HepG2 (cell line): ENCODE data around the gene SLC13A1. TPM values are rescaled to one million over a fixed set of nuclear protein-coding genes. Genes with fewer than 3 reads are reported as not detected.

ENCODE experiments used
- ARID3A ChIP-seq: IDR thresholded peaks from 2 replicates; pipeline ENCODE4 v1.6.1; 2012; ENCODE audit warnings: low read depth, low read length, improper control_type of control experiment
- ARID5B ChIP-seq: IDR thresholded peaks from 2 replicates; pipeline ENCODE4 v1.4.0; 2020; ENCODE audit warnings: mild to moderate bottlenecking, missing genetic modification reagents
- KDM2A ChIP-seq: sonication (generic); formaldehyde crosslinking; IDR thresholded peaks from 2 replicates; pipeline ENCODE4 v1.4.0; 2020; ENCODE audit warnings: low read depth, missing genetic modification reagents, borderline replicate concordance
- KLF16 ChIP-seq, 2 experiments: sonication (generic) in 1 of 2; formaldehyde crosslinking in 1 of 2; IDR thresholded peaks; 2 replicates each; pipeline versions ENCODE4 v1.6.1 to v1.8.0; 2016 to 2023; ENCODE audit warnings: missing genetic modification reagents in 2 of 2, missing compliant biosample characterization in 1 of 2
- NAIF1 ChIP-seq: sonication (generic); formaldehyde crosslinking; IDR thresholded peaks from 2 replicates; pipeline ENCODE4 v1.5.0; 2020; ENCODE audit warnings: mild to moderate bottlenecking, missing genetic modification reagents, borderline replicate concordance
- ZNF142 ChIP-seq: sonication (generic); formaldehyde crosslinking; IDR thresholded peaks from 2 replicates; pipeline ENCODE4 v1.4.0; 2020; ENCODE audit warnings: missing genetic modification reagents
- ZNF274 ChIP-seq: sonication (generic); formaldehyde crosslinking; IDR thresholded peaks from 2 replicates; pipeline ENCODE4 v1.5.1; 2020; ENCODE audit warnings: mild to moderate bottlenecking, missing genetic modification reagents
- ZNF292 ChIP-seq: sonication (generic); formaldehyde crosslinking; IDR thresholded peaks from 2 replicates; pipeline ENCODE4 v1.8.1; 2022; ENCODE audit warnings: mild to moderate bottlenecking, low read depth, missing genetic modification reagents, borderline replicate concordance
- polyA plus RNA-seq, 8 experiments: library from polyadenylated mRNA; depleted of rRNA in 3 of 8; stranded (reverse) in 7 of 8; unstranded in 1 of 8; fragments of >200 nt; fragmentation: Illumina TruSeq in 4 of 8; extraction: Trizol in 4 of 8; gene quantifications; 2 replicates each; pipeline versions ENCODE4 v1.2.1 to v1.2.3, GENCODE V29; 2011 to 2016; ENCODE audit warnings: low read depth in 4 of 8, missing spikeins in 1 of 8, mixed read lengths in 1 of 8; ENCODE audit not compliant: insufficient read depth in 1 of 8
- total RNA-seq, 5 experiments: library from RNA; depleted of rRNA; stranded (reverse); fragments of >200 nt; fragmentation: Illumina TruSeq; extraction: Trizol; gene quantifications; 2 replicates each; pipeline ENCODE4 v1.2.3, GENCODE V29; 2016; ENCODE audit warnings: low read depth in 1 of 5

SLC13A1 gene
- total and polyA plus RNA-seq, 2 of the 13 experiments (the other 11 are each of a cell fraction or from before 2014, with no cell fraction given): not detected

- TF ChIP-seq ARID5B (CRISPR knock-in tag): no peak
- no peak for TF ChIP-seq ZNF142 (CRISPR knock-in tag)
- TF ChIP-seq ZNF292 (CRISPR knock-in tag): no peak
- TF ChIP-seq KDM2A (CRISPR knock-in tag): no peak
- no peak for TF ChIP-seq ARID3A
- TF ChIP-seq ZNF274 (CRISPR knock-in tag): no peak
- no peak for TF ChIP-seq KLF16 (CRISPR knock-in tag; IDR thresholded peaks at IDR 0.05)
- TF ChIP-seq NAIF1 (CRISPR knock-in tag): no peak
These were observed 73.6 kb downstream of the SLC13A1 start (continued) for GRCh38 chr7:123126171-123126570.
